ENCODE measurements around the gene NSF. TPM values are rescaled to one million over a fixed set of nuclear protein-coding genes. Genes with fewer than 3 reads are reported as not detected.

The NSF gene
- total and polyA plus RNA-seq, 10 of the 15 experiments (the other 5 are each of a cell fraction or from before 2014, with no cell fraction given), result 6.8 to 25.6 (median 16.8) TPM

DNA sequence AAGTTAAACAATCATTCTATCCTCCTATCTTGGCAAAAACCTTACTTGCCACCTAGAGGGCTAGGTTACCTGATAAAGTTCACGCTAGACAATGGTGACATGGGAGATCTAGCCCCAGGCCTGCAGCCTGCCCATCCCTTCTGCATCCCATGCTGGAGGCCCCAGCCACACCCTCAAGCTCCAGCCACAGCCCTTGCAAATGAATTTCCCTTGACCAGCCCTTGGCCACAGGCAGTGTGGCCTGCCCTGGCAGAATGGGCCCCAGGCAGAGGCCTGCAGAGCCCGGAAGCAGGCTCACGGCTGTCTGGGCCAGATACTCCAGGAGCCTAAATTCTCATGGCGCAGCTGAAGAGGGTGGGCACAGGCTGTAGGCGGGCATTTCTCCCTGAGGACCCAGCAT lies 213.1 kb downstream of the NSF start (continued):
- TF ChIP-seq, protein P1, sequence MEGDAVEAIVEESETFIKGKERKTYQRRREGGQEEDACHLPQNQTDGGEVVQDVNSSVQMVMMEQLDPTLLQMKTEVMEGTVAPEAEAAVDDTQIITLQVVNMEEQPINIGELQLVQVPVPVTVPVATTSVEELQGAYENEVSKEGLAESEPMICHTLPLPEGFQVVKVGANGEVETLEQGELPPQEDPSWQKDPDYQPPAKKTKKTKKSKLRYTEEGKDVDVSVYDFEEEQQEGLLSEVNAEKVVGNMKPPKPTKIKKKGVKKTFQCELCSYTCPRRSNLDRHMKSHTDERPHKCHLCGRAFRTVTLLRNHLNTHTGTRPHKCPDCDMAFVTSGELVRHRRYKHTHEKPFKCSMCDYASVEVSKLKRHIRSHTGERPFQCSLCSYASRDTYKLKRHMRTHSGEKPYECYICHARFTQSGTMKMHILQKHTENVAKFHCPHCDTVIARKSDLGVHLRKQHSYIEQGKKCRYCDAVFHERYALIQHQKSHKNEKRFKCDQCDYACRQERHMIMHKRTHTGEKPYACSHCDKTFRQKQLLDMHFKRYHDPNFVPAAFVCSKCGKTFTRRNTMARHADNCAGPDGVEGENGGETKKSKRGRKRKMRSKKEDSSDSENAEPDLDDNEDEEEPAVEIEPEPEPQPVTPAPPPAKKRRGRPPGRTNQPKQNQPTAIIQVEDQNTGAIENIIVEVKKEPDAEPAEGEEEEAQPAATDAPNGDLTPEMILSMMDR (IDR thresholded peaks at IDR 0.05 in 2 of 3, conservative IDR thresholded peaks at IDR 0.05 in 1 of 3; ENCODE audit: control insufficient read depth in 2 of 3, extremely low read depth in 1 of 3, insufficient read depth in 1 of 3, low read depth in 3 of 3, low read length in 3 of 3), result no peak

DNA sequence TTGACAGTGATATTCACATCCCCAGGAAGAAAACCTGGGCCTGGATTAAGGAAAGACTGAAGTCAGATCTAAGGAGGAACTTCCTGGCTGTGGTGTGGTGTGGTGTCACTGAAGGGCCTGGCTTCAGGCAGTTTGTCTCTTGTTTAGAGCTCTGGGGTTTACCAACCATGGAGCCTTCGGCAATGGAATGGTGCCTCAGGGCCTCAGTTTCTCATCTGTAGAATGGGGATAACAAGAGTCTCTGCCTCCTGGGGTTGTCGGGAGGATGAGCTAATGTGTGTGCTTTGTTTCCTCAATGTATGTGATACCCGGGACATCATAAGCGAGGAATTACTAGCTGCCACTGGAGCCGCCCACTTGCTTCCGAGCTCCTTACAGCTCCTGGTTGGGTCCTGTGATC lies 215.3 kb downstream of the NSF start:
- CTCF ChIA-PET, result interaction anchor here (0.8 kb wide), 1 partner anchor 29 kb away, joined by 3 read pairs; no protein-coding TSS in a partner anchor
- in situ Hi-C loops (cut with MboI), result no loop called here
- WGBS (ENCODE audit: insufficient coverage, insufficient replicate concordance, low lambda C conversion rate, missing lambda C conversion rate), result 89% methylated on average over 6 of the region's 6 CpGs
- TF ChIP-seq CEBPZ (IDR thresholded peaks at IDR 0.05; ENCODE audit: low read depth, low read length) (no peak), TAF1 (IDR thresholded peaks at IDR 0.05; ENCODE audit: borderline replicate concordance, low read depth, low read length) (no peak), MTA2 (IDR thresholded peaks at IDR 0.05; ENCODE audit: low read depth) (no peak), PML (IDR thresholded peaks at IDR 0.05; ENCODE audit: low read length) (no peak), SP1 (IDR thresholded peaks at IDR 0.05; ENCODE audit: low read depth, low read length) (no peak), EP300 (IDR thresholded peaks at IDR 0.05; ENCODE audit: borderline replicate concordance in 1 of 2, control insufficient read depth in 1 of 2, low read depth in 2 of 2, low read length in 2 of 2) (no peak), ZNF274 (IDR thresholded peaks at IDR 0.05; ENCODE audit: insufficient read depth, insufficient read length) (no peak), RCOR1 (conservative IDR thresholded peaks at IDR 0.05; ENCODE audit: low read depth, low read length) (no peak)
- TF ChIP-seq, protein P1 (IDR thresholded peaks at IDR 0.05 in 2 of 3, conservative IDR thresholded peaks at IDR 0.05 in 1 of 3; ENCODE audit: control insufficient read depth in 2 of 3, extremely low read depth in 1 of 3, insufficient read depth in 1 of 3, low read depth in 3 of 3, low read length in 3 of 3), result no peak

More for the DNA sequence above, 215.3 kb downstream of the NSF start:
- Histone ChIP-seq H3K79me2 (ENCODE audit: control insufficient read depth, insufficient read depth, low read length) (no peaks in the 10 kb centered on the region), H3K9me3 (replicated peaks; ENCODE audit: control insufficient read depth, insufficient read depth, low read length) (no peaks in the 10 kb centered on the region), H3K4me1 (ENCODE audit: control insufficient read depth, insufficient read depth, low read length) (no peaks in the 10 kb centered on the region), H3K4me2 (ENCODE audit: control insufficient read depth, insufficient read depth) (no peak overlapping the region), H3K9ac (ENCODE audit: control insufficient read depth, insufficient read depth, low read length) (no peak overlapping the region), H3K27me3 (replicated peaks in 1 of 2; ENCODE audit: control insufficient read depth in 2 of 2, insufficient read depth in 2 of 2, low read length in 1 of 2) (no peaks in the 10 kb centered on the region; a peak in 2 of 4 replicates), H3K4me3 (no peak overlapping the region), H3K27ac (ENCODE audit: control insufficient read depth, insufficient read depth) (no peak overlapping the region), H4K20me1 (ENCODE audit: control insufficient read depth, insufficient read depth) (no peaks in the 10 kb centered on the region), H3K36me3 (ENCODE audit: control insufficient read depth in 2 of 2, insufficient read depth in 2 of 2, low read length in 1 of 2) (no peaks in the 10 kb centered on the region), H2AFZ (ENCODE audit: control insufficient read depth, low read depth, low read length) (no peak overlapping the region)
- DNase-seq (ENCODE audit: low read depth, low spot score) (no peak), ATAC-seq (no peak), FAIRE-seq (no peak)
- POLR2A ChIA-PET, result interaction anchor here (0.6 kb wide), 1 partner anchor 37 kb away, joined by 5 read pairs; no protein-coding TSS in a partner anchor
- SMC1A ChIA-PET (ENCODE audit: uncharacterized antibody, unreplicated experiment), result interaction anchor here (0.6 kb wide), 1 partner anchor 87 kb away, joined by 6 read pairs; no protein-coding TSS in a partner anchor
- BruUV-seq (replicated peaks), result no TSS peak
- RAD21 ChIA-PET (ENCODE audit: unreplicated experiment), result no interaction called here
- intact Hi-C loops (cut with micrococcal nuclease; ENCODE audit: unreplicated experiment), result no loop called here

Measured in GM12878 (cell line).